ENCODE measurements around the gene CCSER1.

GRCh38 chr4:91226867-91227266 is 1099.7 kb downstream of the CCSER1 start:
- TF ChIP-seq CTCF (IDR thresholded peaks at IDR 0.05) (no peak), POLR2A (IDR thresholded peaks at IDR 0.05) (no peak), EP300 (IDR thresholded peaks at IDR 0.05) (no peak), POLR2AphosphoS5 (IDR thresholded peaks at IDR 0.05) (no peak)

Measured in upper lobe of left lung (tissue), 4 donors.